ENCODE results near the gene NR1H2.

Gene NR1H2

GRCh38 chr19:50359328-50359818 lies 16.9 kb upstream of the NR1H2 start:
- in situ Hi-C loops (cut with MboI; ENCODE audit: low sequenced_read_pairs, unreplicated experiment): loop anchor here (25.0 kb wide), 1 partner anchor 428 kb away; the partner anchor contains the start of gene ACP4
- DNase-seq (ENCODE audit: low spot score): no peak
- TF ChIP-seq CTCF (IDR thresholded peaks at IDR 0.05; ENCODE audit: borderline replicate concordance, control extremely low read depth, extremely low read depth, insufficient read depth, missing control alignments): no peak

- DNase-seq (ENCODE audit: low spot score): peak; percentile 22
- in situ Hi-C loops (cut with MboI; ENCODE audit: low sequenced_read_pairs, unreplicated experiment): loop anchor here (25.0 kb wide), 1 partner anchor 426 kb away; the partner anchor contains the start of gene ACP4
- no peak for TF ChIP-seq CTCF (IDR thresholded peaks at IDR 0.05; ENCODE audit: borderline replicate concordance, control extremely low read depth, extremely low read depth, insufficient read depth, missing control alignments)
Observed at GRCh38 chr19:50361290-50362029, 14.8 kb upstream of the NR1H2 start.

- no peak for DNase-seq (ENCODE audit: low spot score)
- TF ChIP-seq CTCF (IDR thresholded peaks at IDR 0.05; ENCODE audit: borderline replicate concordance, control extremely low read depth, extremely low read depth, insufficient read depth, missing control alignments): no peak
- in situ Hi-C loops (cut with MboI; ENCODE audit: low sequenced_read_pairs, unreplicated experiment): loop anchor here (25.0 kb wide), 1 partner anchor 425 kb away; the partner anchor contains the start of gene ACP4
Observed at GRCh38 chr19:50362030-50362412, 14.2 kb upstream of the NR1H2 start.

- in situ Hi-C loops (cut with MboI; ENCODE audit: low sequenced_read_pairs, unreplicated experiment): loop anchor here (25.0 kb wide), 1 partner anchor 424 kb away; the partner anchor contains the start of gene ACP4
- TF ChIP-seq CTCF (IDR thresholded peaks at IDR 0.05; ENCODE audit: borderline replicate concordance, control extremely low read depth, extremely low read depth, insufficient read depth, missing control alignments): no peak
Observed at GRCh38 chr19:50362656-50363424, 13.4 kb upstream of the NR1H2 start.

GRCh38 chr19:50365434-50366306 lies 10.6 kb upstream of the NR1H2 start, which contains the start of gene NAPSA:
NAPSA (minus strand) TSS chr19:50365639; CDS start chr19:50365621, 18 bp downstream.
- TF ChIP-seq CTCF (IDR thresholded peaks at IDR 0.05; ENCODE audit: borderline replicate concordance, control extremely low read depth, extremely low read depth, insufficient read depth, missing control alignments): no peak
- in situ Hi-C loops (cut with MboI; ENCODE audit: low sequenced_read_pairs, unreplicated experiment): loop anchor here (25.0 kb wide), 1 partner anchor 422 kb away; the partner anchor contains the start of gene ACP4
- peak; percentile 33 for DNase-seq (ENCODE audit: low spot score)

More at GRCh38 chr19:50362656-50363424, 13.4 kb upstream of the NR1H2 start:
- DNase-seq (ENCODE audit: low spot score): no peak

Data from GM13976 (cell line).